ENCODE results near the gene HAND1.

Gene HAND1

DNA sequence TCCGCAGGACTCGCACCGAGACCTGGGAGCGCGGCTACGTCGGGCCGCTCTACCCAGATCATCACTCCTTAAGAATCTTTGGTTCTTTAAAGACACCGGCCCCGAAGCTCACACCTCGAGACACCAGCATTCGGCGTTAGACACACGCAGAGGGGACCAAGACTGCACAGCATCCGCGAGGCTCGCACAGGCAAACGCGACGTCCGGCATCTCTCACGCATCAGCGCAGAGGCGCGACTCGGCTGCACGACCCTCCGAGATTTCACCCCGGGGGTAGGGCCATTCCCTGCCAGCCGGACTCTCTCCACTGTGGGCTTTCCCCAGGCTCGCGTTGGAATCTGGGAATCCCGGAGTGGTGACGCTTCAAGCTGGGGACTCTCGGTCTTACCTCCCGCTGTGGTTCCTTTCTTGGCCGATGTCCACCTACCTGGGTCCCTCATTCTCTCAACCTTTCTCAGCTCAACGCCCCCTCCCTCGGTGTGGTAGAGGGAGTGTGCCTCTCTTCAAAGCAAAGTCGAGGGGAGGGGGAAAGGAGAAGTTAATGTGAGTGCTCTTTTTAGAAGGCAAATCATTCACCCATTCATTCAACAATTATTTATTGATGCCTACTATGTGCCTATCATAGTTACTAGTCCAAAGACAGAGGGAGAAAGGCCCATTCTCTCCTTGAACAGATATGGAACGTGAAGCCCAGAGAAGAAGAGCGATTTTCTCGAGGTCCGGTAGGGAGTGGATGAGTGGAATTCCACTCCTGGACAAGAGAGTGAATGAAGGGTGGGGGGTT lies 1.3 kb upstream of the HAND1 start:
- no peak for DNase-seq (ENCODE audit: low read depth, low spot score)

GRCh38 chr5:154478752-154479159 lies 729 bp upstream of the HAND1 start:
- no peak for DNase-seq (ENCODE audit: low read depth, low spot score)

GRCh38 chr5:154477382-154478223 lies 424 bp downstream of the HAND1 start:
- no peak for DNase-seq (ENCODE audit: low read depth, low spot score)

DNA sequence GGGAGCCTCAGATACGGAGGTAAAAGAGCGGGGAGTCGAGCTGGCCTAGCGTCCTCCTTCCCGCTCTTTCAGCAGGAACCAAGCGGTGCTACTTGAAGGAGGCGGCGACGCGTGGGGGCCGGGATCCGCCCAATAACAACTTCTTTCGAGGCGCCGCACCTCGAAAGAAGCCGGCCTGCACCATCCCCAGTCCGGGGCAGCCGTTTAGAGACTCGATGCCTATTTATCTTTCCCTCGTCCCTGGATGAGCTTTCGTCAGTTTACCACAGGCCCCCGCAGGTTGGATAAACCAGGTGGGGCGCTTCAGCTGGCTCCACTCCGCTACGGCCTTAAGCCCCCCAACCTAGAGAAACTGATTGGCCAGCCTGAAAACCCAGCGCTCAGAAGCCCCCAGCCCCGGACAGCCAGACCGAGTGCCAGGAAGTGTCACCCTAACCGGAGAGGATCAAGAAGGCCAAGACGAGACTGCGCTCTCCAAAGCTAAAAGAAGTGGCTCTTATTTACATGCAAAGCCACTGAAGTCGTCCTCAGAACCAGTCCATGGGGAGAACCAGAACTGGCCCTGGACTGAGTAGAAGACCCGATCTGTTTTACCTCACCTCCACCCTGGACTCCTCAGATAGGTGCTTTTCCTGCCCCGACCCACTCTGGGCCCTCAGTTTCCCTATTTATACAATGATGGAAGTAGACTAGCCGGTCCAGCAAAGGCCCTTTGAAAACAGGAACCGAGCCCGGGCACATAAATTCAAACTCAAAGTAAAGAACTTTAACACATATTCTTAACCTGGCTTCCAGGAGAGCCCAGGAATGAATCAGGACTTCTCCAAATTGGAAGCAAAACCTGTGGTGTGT lies 1.4 kb downstream of the HAND1 start:
- no peak for DNase-seq (ENCODE audit: low read depth, low spot score)

DNA sequence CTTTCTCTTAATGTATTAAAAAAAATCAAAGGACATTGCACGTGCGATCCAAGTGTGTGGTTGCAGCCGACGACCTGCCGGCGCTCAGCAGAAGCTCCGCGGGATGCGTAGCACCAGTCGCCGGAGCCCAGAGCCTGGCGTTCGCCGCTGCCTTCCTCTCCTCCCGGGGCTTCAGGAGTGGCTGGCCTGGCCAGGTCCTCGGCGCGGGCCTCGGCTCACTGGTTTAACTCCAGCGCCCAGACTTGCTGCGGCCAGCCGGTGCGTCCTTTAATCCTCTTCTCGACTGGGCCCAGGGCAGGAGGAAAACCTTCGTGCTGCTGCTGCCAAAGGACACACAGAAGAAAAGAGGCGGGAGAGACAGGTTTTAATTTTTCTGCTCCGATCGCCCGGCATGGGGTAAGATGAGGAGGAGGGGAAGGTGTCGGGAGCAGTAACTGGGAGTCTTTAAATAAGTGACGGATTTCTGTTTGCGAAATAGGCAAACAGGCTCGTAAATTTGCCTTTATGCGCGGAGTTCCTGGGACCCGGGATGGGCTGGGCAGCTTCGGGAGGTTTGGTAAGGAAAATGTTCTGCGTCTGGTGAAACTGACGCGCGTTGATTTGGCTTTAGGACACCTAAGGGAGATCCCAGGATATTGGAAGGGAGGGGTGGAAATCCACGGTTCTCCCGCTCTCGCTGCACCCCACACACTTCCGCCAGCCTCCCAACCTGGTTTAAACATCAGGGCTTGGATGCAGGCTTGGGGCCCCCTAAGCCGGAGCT lies 2.3 kb downstream of the HAND1 start:
- DNase-seq (ENCODE audit: low read depth, low spot score) = no peak

DNA sequence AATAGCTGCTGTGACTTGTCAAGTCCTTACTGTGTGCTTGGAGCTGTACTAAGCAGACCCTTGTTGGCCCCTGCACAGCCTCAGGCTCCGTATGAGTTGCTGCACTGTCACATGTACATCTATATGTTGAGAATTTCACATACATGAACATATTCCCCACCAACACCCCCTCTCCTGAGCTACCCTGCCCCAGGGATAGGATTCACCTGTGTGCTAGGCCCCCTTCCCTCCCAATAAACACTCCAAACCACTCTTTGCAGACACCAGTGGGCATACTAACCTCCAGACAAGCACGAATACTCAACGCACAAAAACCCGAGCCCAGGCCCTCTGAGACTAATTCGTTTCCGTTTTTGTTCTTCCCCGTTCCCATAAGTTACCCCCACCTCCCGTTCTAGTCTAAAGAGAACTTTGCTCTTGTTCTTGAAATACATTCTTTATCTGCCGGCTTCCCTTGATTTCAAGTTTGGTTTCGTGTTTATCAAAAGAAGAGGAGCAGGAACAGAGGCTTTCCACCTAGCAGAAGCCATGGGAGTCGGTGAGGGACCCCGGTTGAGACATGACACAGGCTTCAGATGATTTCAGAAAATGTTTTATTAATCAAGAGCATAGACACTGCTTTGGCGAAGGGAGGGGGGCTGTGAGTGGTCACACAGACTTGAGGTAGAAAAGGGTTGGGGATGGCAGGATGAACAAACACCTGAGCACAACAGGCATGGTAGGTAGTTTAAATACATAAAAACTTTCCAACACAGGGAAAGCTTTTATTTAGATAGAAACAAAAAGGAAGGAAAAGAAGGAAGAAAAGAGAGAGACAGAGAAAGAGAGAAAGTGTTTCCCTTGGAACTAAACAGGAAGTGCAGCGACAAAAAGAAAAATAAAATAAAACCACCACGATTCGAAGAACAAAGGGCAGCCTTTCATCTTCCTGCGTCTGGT lies 3.4 kb downstream of the HAND1 start:
- DNase-seq (ENCODE audit: low read depth, low spot score) = no peak

DNA sequence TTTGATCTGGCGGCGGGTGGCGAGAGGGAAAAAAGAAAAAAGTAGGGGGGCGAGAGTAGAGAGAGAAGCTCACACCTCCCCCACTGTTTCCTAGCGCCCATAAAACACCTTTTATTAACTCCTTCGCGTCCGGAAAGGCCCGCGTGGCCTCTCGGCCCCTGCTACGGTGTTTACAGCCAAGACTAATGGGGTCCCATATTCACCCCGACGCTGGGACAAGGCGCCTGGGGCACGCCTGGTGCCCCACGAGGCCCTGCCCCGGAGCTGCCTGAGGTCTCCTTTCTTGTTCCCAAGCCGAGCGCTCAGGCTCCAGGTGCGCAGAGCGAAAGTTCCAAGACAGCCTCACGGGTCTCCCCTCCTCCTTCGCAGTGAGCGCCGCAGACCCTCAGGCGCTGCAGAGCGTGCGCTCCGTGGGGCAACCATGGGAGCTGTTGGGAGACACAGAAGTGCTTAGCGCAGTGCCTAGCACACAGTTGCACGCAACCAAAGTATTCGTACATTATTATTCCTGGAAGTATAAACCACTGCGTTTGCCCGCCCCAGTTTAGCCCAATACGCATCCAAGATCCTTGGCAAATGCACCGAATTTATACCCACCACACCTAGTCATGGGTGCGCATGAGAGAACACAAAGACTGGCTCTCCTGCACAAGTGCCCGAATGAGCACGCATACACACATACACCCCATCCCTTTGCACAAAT lies 4.3 kb downstream of the HAND1 start:
- DNase-seq (ENCODE audit: low read depth, low spot score) = no peak

GRCh38 chr5:154472871-154473580 lies 5.0 kb downstream of the HAND1 start:
- no peak for DNase-seq (ENCODE audit: low read depth, low spot score)

- no peak for DNase-seq (ENCODE audit: low read depth, low spot score)
Observed at GRCh38 chr5:154470947-154471870, 6.8 kb downstream of the HAND1 start.

GRCh38 chr5:154470137-154470536 lies 7.9 kb downstream of the HAND1 start:
- no peak for DNase-seq (ENCODE audit: low read depth, low spot score)

- no peak for DNase-seq (ENCODE audit: low read depth, low spot score)
Observed at GRCh38 chr5:154467655-154468354, 10.2 kb downstream of the HAND1 start.

DNA sequence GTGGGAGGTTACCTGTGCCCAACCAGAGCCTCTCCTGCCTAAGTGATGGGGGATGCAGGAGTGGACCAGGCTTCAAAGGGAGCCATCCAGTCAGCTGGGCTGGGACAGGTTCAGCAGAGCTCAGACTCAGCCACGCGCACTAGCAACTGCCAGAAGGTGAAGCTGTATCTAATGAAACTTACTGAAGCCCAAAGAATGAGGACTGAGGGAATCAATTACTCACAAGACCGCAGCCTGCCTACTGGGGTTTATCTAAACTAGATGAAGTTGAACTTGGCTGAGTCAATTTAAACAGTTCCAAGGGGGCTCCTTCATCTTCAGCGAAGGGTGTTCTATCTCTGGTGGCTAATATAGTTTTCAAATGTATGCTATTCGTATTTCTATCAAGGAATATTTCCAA lies 11.4 kb downstream of the HAND1 start:
- no peak for DNase-seq (ENCODE audit: low read depth, low spot score)

DNA sequence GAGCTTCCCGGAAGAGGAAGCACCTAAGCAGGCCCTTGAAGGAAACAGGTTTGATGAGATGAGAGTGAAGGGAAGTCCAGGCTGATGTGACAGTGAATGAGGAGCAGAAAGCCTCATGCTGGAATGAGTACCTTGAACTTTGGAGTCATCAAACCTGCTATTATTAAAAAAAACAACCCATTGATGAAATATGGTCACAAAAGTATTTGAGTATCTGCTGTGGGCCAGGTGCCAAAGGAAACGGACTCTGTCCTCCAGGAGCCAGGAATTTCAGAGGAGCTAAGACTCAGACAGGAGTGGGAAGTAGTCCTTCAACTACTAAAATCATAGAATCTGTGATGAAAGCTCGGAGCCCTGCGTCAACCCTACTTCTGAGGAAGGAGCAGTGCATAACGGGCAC lies 11.9 kb downstream of the HAND1 start:
- no peak for DNase-seq (ENCODE audit: low read depth, low spot score)

DNA sequence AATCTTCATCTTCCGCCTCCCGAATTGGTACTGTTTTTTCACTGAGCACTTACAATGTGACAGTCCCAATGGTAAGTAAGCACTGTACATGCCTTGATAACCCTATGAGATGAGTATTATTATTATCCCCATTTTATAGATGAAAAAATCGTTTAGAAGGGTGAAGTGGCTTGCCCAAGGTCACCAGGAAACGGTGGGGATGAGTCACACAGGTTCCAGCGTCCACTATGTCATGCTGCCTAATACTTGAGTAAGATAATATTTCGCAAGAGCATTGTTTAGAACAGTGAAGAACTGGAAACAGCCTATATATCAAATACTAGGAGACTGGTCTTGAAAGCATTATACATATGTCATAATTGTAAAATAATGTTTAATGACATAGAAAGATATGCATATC lies 12.9 kb downstream of the HAND1 start:
- no peak for DNase-seq (ENCODE audit: low read depth, low spot score)

DNA sequence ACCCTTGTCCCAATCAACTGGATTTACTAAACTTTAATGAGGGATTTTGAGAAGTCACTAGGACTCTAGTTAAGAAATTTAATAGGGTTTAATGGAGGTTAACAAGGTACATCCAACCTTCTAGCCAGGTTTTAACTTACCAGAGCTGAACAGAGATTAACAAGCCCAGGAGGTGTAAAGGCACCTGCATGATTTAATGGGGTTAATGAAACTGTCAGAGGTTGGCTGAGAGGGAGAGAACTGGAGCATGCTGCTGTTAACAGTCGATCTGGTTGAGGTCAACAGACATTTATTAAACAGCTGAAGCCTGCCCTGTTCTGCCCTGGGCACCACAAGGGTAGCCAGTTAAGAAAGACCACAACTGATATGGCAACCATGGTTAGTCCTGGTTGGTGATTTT lies 13.6 kb downstream of the HAND1 start:
- no peak for DNase-seq (ENCODE audit: low read depth, low spot score)

GRCh38 chr5:154461531-154461930 lies 16.5 kb downstream of the HAND1 start:
- DNase-seq (ENCODE audit: low read depth, low spot score) = no peak

- DNase-seq (ENCODE audit: low read depth, low spot score) = no peak
Observed at GRCh38 chr5:154460172-154460571, 17.9 kb downstream of the HAND1 start.

All from brain pericyte (primary cell).